NCI-H510A (cell line): ENCODE results near the gene XPNPEP3.
"Not testable (repeated sequence)": the region's sequence is repeated elsewhere in the genome, so short reads cannot be mapped to it uniquely, and the experiment has no call there.

ENCODE experiments used
- DNase-seq: peaks from one replicate; lab custom pipeline; 2025; lab: John Stamatoyannopoulos, UW

Gene XPNPEP3

DNA sequence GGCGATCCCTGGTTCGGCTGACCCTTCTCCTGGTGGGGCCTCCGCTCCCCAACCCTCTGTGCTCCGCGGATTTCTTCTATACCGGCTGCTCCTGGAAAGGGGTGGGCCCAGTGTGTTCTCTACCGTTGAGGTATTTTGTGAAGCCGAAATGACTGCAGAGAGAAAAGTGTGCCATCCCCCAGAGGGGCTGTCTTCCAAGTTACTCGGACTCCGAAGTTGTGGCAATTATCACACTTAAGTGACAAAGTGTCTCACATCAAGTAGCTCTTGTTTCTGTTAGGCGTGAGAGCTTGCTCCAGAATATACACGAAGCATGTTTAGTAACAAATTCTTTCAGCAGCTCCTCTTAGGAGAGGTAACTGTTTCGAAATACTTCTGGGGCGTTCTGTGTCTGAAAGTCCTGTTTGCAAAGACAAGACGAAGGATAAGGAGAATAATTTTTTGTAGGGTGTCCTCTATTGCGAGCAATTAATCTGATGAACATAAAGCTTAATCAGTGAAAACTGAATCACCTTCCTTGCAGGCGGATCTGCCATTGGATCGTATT lies 434 bp downstream of the XPNPEP3 start:
- DNase-seq: no peak

DNA sequence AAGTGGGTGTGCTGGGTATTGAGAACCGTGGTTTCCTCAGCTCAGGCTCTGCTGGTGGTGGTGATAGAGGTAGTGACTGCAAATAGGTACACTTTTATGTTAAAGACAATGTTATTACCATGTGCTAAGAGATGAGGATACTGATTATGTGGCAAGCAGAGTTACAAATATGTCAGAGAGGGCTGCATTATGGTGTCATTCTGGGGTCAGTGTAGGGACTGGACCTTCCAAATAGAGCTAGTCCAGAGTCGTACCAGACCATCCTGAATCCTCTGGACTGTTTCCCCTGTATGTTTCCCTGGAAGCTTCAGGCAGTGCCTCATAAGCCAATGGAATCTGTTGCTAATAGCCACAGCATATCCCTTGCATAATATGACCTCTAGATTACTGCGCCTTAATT lies 5.1 kb downstream of the XPNPEP3 start, which contains the start of gene DNAJB7:
DNAJB7 (minus strand) TSS at position 101 of the 400 bp plus-strand sequence. CDS start 119 bp downstream, outside the sequence.
- no peak for DNase-seq

DNA sequence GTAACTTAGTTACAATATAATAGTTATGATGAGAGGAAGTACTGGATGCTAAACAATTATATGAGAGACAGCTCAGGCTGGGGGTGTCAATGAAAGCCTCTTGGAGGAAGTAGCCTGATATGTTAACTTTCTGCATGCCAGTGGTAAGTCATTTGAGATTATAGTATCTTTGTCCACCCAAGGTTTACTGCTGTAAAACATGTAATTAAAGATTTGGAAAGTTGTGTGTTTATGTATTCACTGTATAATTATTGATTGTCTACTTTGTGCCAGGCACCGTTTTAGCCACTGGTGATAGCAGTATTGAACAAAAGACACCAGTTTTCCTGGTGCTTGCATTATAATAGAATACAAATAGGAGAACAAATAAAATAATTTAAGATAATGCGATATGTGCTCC lies 5.6 kb downstream of the XPNPEP3 start:
- no peak for DNase-seq

GRCh38 chr22:40867109-40867508 lies 10.2 kb downstream of the XPNPEP3 start:
- DNase-seq: no peak

DNA sequence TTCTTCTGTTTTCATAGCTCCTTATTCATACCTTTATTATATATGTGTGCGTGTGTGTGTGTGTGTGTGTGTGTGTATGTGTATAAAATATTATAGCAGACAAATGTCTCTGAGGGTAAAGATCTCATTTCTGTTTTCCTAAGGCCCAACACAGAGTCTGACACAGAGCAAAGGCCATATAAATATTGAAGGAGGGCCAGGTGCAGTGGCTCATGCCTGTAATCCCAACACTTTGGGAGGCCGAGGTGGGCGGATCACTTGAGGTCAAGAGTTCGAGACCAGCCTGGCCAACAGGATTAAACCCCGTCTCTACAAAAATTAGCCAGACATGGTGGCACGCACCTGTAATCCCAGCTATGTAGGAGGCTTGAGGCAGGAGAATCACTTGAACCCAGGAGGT lies 11.4 kb downstream of the XPNPEP3 start:
- DNase-seq: not testable (repeated sequence)

DNA sequence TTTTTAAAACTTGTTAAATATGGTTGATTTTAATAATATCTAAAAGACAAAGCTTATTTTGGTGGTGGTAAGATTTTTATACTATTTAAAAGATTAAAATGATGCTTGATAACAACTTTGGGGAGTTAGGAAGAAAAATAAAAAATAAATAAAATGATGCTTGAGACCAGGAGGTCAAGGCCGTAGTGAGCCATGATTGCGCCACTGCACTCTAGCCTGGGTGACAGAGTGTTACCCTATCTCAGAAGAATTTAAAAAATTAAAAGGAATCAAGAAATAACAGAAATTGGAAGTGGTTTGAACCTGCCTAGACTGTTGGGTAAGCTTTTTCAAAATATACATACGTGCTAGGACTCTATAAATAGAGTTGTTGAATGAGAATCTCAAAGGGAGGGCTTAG lies 17.1 kb downstream of the XPNPEP3 start:
- no peak for DNase-seq

GRCh38 chr22:40875111-40875510 lies 18.2 kb downstream of the XPNPEP3 start:
- no peak for DNase-seq

GRCh38 chr22:40876907-40877306 lies 20.0 kb downstream of the XPNPEP3 start:
- no peak for DNase-seq

GRCh38 chr22:40877488-40877887 lies 20.5 kb downstream of the XPNPEP3 start:
- DNase-seq: no peak

DNA sequence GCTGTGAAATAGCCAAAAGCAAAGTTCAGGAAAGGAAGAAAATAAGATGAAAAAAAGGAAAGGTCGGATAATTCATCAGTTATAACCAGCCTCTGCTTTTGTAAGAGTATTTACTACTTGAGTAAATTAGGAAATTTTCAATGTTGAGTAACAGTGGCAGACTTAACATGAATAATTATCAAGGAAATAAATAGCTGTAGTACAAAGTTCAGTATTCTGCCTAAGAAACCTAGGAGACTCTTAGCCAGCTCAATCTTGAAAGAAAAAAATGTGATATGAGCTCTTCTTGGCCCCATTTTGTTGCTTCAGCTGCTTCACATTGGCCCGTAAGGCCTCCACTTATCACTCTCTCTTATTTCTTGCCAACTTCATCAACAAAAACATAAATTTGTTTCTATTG lies 22.0 kb downstream of the XPNPEP3 start:
- no peak for DNase-seq

DNA sequence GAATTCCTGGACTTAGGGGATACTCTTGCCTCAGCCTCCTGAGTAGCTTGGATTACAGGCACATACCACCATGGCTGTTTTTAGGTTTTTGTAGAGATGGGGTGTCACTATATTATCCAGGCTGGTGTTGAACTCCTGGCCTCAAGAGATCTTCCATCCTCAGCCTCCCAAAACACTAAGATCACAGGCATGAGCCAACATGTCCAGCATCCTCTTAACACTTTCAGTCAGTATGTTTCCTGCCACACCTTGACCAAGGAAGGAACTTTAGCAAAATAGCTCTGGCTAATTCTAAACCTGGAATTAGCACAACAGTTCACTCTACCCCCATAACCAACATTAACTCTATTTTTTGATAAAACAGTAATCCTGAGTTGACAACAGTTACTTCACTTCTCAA lies 32.2 kb downstream of the XPNPEP3 start:
- DNase-seq: no peak

DNA sequence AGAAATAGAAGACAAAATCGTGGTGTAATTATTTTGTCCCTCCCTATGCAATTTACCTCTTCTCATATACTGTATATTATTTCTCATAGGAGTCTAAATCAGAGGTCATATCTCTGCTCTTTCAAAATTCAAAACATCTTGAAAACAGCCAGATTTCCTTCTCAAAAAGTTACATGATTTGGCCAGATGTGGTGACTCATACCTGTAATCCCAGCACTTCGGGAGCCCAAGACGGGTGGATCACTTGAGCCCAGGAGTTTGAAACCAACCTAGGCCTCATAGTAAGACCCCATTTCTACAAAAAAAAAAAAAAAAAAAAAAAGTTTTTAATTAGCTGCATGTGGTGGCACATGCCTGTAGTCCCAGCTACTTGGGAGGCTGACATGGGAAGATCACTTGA lies 33.9 kb downstream of the XPNPEP3 start:
- no peak for DNase-seq

DNA sequence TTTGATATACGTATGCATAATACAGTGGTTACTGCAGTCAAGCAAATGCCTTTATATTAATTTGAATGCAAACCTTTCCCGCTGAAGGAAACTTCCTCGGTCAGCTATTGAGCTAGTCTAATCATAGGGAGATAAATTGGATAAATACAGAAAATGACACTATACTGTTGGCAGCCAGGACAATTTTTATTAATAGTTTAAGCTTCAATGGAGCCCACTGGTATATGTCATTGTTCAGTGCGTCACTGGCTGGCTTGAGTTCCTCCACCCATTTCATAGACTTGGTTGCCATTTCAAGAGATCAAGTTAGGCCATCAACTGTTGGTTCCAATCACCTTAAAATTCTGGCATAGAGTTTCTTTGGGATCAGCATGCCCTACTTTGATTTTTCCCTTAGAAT lies 37.5 kb downstream of the XPNPEP3 start:
- no peak for DNase-seq

- no peak for DNase-seq
Measured at GRCh38 chr22:40898850-40899357, 42.0 kb downstream of the XPNPEP3 start.

DNA sequence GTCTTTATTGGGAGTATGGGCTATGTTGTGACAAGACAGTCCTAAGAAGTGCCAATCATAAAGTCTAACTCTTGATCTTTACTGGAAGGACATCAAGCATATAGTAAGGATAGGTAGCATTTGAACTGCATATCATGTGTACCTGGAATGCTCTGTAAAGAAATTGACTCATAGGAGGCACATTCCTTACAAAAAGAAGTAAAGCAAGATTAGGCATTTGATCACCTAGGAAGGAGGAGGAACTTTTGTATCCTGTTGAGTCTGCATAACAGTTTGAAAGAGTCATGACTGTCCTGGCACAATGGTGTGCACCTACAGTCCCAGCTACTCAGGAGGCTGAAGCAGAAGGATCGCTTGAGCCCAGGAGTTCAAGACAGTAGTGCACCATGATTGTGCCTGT lies 47.2 kb downstream of the XPNPEP3 start:
- no peak for DNase-seq

GRCh38 chr22:40908895-40909294 lies 51.9 kb downstream of the XPNPEP3 start:
- DNase-seq: no peak

DNA sequence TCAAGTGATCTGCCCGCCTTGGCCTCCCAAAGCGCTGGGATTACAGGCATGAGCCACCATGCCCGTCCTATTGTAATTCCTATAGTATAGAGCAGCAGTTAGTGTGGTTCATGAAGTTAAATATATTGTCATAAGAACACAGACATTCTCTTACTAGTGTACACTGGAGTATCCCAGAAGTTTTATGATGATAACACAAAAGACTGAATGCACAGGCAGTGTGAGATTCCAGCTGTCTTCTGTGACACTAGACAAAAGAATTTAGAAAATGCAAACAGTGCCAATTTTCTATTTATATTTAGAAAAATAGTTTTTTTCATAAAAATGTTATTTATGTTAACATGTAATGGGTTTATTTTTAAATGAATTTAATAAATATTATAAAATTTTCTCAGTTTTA lies 54.8 kb downstream of the XPNPEP3 start:
- DNase-seq: no peak

DNA sequence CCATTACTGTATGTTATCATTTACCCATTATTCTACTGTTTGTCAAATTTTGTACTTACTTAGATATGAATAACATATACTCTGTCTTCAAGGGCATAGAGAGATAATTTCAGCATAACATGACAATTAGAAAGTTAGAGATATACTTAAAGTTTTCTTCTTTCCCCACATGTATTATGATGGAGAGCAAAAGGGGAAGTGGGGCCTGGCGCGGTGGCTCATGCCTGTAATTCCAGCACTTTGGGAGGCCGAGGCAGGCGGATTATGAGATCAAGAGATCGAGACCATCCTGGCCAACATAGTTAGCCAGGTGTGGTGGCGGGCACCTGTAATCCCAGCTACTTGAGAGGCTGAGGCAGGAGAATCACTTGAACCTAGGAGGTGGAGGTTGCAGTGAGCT lies 56.0 kb downstream of the XPNPEP3 start:
- DNase-seq: not testable (repeated sequence)

DNA sequence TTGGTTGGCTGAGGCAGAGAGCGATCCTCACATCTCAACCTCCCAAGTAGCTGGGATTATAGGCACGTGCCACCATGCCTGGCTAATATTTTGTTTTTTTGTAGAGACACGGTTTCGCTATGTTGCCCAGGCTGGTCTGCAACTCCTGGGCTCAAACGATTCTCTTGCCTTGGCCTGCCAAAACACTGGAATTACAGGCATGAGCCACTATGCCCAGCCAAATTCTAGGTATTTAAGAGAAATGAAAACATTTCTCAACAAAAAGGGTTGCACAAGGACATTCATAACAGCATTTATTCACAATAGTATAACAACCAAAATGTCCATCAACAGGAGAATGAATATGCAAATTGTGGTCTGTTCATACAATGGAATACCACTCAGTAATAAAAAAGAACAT lies 62.5 kb downstream of the XPNPEP3 start:
- no peak for DNase-seq

GRCh38 chr22:40920526-40920925 lies 63.6 kb downstream of the XPNPEP3 start:
- no peak for DNase-seq

- DNase-seq: no peak
Measured at GRCh38 chr22:40922484-40923303, 65.7 kb downstream of the XPNPEP3 start.

- DNase-seq: no peak
Measured at GRCh38 chr22:40928657-40929056, 71.7 kb downstream of the XPNPEP3 start.

- DNase-seq: no peak
Measured at GRCh38 chr22:40932396-40932795, 75.4 kb downstream of the XPNPEP3 start.

GRCh38 chr22:40939202-40939601 lies 82.3 kb downstream of the XPNPEP3 start:
- DNase-seq: no peak
